GM10248 (cell line): Measurements from ENCODE around the gene MICU2.

ENCODE experiments used
- CTCF ChIA-PET: fragments of 300-600 bp; sonication (Branson Sonifier 250); formaldehyde crosslinking; extraction: SDS; loops from one replicate; lab custom pipeline; 2021; ENCODE audit warnings: antibody characterized with exemption; lab: Yijun Ruan, JAX
- POLR2A ChIA-PET: fragments of 350-650 bp; sonication (Branson Sonifier 250); formaldehyde crosslinking; extraction: SDS; loops from one replicate; lab custom pipeline; 2020; ENCODE audit warnings: antibody characterized with exemption; lab: Yijun Ruan, JAX
- DNase-seq: peaks from one replicate; pipeline ENCODE4 v3.0.0; 2012; ENCODE audit errors: extremely low spot score
- TF ChIP-seq, protein P1 (sequence below): IDR thresholded peaks from 2 replicates; pipeline ENCODE4 v1.5.1; 2012; ENCODE audit warnings: mild to moderate bottlenecking, low read depth; ENCODE audit errors: extremely low read depth, missing control alignments, control extremely low read depth

MICU2 gene

DNA sequence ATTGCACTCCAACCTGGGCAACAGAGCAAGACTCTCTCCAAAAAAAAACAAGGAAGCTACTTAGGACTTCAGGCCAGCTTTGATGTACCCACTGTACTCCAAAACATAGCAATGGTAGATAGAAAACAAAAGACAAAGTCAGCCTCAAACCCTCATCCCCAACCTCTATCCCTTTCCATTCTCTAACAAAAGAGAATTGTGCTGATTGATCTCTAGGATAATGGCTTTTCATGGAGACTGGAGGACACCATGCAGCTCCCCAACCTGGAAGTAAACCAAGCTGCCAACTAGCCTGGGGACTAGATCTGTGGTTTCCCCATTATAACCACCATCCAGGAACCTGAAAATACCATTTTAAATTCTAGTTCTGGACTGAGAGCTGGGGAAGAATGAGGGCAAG lies 140.5 kb downstream of the MICU2 start:
- POLR2A ChIA-PET = no interaction called here
- TF ChIP-seq, protein P1, sequence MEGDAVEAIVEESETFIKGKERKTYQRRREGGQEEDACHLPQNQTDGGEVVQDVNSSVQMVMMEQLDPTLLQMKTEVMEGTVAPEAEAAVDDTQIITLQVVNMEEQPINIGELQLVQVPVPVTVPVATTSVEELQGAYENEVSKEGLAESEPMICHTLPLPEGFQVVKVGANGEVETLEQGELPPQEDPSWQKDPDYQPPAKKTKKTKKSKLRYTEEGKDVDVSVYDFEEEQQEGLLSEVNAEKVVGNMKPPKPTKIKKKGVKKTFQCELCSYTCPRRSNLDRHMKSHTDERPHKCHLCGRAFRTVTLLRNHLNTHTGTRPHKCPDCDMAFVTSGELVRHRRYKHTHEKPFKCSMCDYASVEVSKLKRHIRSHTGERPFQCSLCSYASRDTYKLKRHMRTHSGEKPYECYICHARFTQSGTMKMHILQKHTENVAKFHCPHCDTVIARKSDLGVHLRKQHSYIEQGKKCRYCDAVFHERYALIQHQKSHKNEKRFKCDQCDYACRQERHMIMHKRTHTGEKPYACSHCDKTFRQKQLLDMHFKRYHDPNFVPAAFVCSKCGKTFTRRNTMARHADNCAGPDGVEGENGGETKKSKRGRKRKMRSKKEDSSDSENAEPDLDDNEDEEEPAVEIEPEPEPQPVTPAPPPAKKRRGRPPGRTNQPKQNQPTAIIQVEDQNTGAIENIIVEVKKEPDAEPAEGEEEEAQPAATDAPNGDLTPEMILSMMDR = no peak
- CTCF ChIA-PET = interaction anchor here (1.1 to 1.5 kb wide), 3 partner anchors 14 to 123 kb away, joined by 3 to 13 read pairs (median 3); no protein-coding TSS in a partner anchor
- no peak for DNase-seq

DNA sequence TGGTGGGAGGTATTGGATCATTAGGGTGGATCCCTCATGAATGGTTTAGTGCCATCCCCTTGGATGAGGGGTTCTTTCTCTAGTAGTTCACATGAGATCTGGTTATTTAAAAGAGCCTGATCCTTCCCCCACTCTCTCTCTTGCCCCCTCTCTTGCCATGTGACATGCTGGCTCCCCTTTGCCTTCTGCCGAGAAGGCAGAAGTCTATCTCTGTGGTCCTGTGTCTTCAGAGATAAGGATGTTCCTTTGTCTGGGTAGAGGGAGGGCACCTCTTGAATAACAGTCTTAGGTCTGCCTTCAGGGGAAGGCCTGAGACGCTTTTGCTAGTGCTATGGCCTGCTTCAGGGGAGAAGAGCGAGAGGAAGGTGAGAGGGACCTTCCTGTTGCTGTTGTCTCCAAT lies 142.8 kb downstream of the MICU2 start:
- no peak for DNase-seq
- TF ChIP-seq, protein P1 = no peak
- CTCF ChIA-PET = interaction anchor here (1.3 to 5.3 kb wide), 4 partner anchors 15 to 164 kb away, joined by 3 to 22 read pairs (median 4); no protein-coding TSS in a partner anchor
- POLR2A ChIA-PET = no interaction called here

DNA sequence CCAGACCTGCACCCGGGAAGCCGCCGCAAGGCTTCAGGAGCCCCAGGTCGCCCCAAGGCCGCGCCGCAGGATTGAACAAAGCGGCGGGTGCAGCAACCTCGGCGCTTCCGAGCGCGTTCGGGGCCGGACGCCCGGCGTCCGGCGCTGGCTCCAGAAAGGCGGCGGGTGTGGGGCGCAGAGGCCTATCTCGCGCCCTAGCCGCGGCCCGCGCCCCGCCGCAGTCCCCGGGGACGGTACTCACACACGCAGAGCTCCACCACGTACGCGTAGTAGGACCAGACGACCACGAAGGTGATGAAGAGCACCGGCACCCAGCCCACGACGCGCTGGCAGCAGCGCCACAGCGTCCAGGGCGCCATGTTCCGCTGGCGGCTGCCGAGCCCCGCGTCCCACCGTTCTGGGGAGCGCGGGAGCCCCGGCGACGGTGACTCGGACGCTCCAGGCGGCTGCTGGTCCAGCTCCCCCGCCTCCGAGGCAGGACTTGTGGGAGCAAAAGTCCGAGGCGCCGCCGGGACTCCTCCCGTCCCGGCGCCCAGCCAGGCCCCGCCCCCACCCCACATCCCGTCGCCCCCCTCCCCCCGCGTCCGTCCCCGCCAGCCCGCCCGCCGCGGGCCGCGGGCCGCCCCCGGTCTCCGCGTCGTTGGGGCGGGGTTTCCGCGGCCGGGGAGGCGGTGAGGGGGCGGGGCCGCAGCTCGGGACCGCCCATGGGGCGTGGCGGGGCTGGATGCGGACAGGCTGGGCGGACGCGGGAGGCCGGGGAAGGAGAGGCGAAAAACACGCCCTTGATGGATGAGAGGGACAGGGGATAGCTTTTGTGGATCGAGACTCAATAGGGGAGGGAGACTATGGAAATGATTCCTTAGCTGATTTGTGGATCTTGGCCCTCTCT lies 144.9 kb downstream of the MICU2 start, which contains the start of gene ZDHHC20:
ZDHHC20 (minus strand) TSS at position 491 of the 889 bp plus-strand sequence; CDS start at position 359, 132 bp downstream.
- POLR2A ChIA-PET = interaction anchor here (0.5 to 0.9 kb wide), 3 partner anchors 46 to 315 kb away, joined by 3 to 5 read pairs (median 5); partner anchors contain the start of gene MICU2

DNA sequence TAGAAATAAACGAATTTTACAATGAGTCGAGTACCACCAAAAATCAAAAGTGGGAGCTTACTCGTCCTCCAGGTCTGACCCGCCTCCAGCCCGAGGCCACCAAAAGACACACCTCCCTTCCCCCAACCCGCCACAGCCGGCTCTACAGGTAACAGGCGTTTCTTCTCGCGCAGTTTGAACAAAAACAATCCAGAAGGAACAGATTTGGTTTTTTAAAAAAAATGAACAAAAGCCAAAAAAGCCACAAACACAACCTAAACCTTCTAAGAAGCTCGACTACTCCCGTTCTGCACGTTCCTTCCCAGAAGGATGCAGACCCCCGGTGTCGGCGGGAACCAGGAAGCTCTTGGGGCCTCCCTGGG lies 145.5 kb downstream of the MICU2 start:
- peak; percentile 56 for DNase-seq
- CTCF ChIA-PET = interaction anchor here (1.3 to 5.3 kb wide), 5 partner anchors 14 to 161 kb away, joined by 4 to 22 read pairs (median 6); no protein-coding TSS in a partner anchor
- TF ChIP-seq, protein P1 = no peak
- POLR2A ChIA-PET = no interaction called here

More for the DNA sequence above, 144.9 kb downstream of the MICU2 start, which contains the start of gene ZDHHC20:
- TF ChIP-seq, protein P1 = no peak
- CTCF ChIA-PET = interaction anchor here (1.3 to 5.3 kb wide), 5 partner anchors 14 to 161 kb away, joined by 4 to 22 read pairs (median 6); no protein-coding TSS in a partner anchor
- DNase-seq = peak; percentile 98

DNA sequence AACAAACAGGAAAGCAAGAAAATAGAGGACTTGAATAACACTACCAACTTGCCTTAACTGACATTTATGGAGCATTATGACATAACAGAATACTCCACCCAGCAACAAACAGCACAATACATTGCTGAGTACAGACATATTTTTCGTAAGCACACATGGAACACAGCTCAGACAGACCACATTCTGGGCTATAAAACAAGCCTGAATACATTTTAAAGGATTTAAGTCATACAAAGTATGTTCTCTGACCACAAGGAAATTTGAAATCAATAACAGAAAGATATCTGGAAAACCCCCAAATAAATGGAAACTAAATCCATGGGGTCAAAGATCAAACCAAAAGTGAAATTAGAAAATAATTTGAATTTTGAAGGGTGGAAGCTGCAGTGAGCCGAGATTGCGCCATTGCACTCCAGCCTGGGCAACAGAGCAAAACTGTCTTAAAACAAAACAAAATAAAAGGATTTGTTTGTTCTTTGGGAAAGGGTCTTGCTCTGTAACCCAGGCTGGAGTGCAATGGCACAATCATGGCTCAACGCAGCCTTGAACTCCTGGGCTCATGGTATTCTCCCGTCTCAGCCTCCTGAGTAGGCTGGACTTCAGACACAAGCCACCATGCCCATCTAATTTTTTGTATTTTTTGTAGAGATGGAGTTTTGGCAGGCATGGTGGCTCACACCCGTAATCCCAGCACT lies 150.4 kb downstream of the MICU2 start:
- POLR2A ChIA-PET = no interaction called here

More for the DNA sequence above, 150.4 kb downstream of the MICU2 start:
- DNase-seq = no peak
- CTCF ChIA-PET = no interaction called here
- TF ChIP-seq, protein P1 = no peak
